GM18858 (cell line): Measurements from ENCODE around the gene INTS1.

Experiments used
- ATAC-seq: cut with Tn5 transposase; IDR thresholded peaks from one replicate; pipeline ENCODE4 v1.9.1; 2021; ENCODE audit not compliant: unreplicated experiment

Gene INTS1

DNA sequence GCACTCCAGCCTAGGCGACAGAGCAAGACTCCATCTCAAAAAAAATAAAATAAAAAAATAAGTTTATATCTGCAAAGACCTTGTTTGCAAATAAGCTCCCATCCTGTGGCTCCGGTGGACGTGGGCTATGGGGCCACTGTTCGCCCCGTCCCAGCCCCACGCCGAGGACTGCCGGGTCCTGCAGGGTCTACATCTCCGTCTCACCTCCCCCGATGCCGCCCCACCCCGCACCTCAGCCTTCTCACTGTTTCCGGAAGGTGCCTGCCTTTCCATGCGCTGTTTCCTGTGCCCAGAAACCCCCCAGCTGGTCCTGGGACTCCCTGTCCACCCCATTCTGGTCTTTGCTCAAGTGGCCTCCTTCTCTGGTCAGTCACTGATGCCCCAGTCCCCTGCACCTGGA lies 5.0 kb upstream of the INTS1 start:
- no peak for ATAC-seq

DNA sequence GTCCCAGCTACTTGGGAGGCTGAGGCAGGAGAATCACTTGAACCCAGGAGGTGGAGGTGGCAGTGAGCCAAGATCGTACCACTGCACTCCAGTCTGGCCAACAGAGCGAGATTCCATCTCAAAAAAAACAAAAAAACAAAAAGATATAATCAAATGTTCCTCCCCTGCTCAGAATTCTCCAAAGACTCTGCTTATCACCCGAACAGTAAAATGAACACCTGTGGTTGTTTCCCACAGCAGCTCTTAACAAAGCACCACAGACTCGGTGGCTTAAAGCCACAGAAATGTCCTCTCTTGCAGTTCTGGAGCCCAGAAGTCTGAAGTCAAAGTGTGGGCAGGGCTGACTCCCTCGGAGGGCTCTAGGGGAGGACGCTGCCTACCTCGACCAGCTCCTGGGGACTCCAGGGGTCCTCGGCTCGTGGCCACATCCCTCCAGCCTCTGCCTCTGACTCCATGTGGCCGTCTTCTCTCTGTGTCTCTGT lies 4.1 kb upstream of the INTS1 start:
- ATAC-seq = no peak

DNA sequence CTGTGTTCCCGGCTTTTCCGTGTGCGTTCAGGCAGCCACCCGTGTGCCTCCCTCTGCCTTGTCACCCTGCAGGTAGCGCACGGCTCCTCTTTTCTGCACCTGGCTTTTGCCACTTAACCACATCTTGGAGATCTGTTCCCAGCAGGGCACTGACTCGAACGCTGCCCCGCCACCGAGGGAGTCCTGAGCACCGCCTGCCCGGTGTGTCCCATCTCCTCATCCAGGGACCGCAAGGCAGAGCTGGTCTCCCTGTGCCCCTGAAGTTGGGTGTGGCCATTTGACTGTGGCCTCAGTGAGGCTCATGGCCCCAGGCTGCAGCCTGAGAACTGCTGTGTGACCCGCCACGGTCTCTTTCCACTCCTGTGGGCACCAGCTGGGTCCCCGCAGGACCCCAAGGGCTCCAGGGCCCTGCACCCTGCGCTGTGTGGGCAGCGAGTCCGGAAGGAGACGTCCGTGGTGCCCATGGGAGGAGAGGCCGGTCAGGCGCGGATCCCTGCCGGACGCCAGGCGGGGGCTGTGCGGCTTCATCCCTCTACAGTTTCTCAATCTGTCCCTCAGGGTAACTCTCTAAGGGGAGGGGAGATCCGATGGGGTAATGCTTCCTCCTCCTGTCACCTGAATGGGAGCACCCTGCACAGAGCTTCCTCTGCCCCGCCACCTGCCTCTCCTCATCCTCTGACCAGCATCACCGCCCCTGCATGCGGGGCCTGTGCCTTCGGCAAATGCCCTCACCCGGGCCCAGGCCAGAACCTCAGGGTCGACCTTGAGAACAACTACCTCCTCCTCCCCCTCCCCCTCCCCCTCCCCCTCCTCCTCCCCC lies 1.8 kb upstream of the INTS1 start:
- ATAC-seq = no peak

DNA sequence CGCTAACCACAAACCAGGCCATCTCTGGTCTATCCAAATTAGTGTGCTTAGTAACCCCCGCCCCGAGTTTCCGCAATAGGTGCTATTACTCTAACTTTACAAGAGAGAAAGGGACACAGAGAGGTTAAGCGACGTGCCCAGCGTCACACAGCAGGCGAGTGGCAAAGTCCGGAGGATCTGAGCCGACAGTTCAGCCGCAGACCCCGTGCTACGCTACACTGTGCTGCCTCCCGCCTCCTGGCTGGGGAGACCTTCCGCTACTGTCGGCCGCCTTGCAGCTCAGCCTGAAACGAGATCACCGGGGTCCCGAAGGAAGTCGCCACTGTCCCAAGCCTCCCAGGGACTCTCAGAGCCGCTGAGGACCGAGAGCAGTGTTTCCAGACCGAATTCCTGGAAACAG lies 799 bp downstream of the INTS1 start:
- no peak for ATAC-seq

DNA sequence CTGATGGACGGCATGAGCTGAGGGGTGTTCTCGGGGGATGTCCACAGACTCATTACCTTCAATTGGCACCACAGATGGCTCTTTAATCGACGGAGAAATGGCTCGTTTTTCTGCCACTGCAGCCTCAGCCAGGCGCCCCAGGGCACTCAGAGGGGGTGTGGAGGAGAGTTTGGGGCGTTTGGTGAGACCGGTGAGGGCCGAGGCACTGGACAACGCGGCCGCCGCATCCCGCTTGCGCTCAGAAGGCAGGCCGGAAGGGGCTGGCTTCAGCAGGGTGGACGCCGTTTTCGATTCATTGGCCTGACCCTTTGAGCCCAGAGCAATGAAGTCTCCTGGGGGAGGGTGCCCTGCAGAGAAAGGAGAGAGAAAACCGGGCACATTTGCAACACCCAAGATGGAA lies 1.3 kb downstream of the INTS1 start:
- ATAC-seq = no peak

DNA sequence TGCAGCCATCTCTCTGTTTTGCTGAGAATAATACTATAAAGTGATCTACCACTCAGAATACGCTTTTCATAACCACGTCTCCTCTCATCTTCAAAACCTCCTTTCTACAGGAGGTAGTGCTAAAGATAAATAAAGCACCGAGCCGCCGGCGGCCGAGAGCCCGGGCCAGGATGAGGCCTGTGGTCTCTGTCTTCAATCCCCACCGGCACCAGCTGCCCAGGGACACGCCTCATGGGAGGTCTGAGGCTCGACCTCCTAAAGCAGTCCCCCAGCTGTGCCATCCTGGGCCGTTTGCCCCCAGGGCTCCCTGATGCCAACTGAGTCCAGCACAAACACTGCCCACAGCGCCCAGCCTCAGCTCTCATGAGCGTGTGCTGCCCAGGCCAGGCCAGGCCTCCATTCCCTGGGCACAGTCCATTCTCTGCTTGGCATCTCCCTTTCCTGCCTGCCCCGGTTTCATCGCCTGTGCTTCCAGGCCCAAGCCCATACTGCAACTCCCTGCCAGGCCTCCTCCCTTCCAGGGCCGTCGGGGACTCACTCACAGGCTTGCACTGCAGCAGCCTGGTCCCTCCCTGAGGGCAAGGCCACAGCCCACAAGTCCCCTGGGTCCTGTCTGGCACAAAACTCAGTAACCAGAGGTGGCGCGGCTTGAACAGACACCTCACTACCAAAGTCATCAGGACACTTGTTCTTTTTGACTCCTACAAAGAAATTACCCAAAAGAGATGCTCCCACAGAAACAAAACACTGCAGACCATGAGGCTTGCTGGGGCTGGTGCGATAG lies 2.5 kb downstream of the INTS1 start:
- ATAC-seq = no peak

DNA sequence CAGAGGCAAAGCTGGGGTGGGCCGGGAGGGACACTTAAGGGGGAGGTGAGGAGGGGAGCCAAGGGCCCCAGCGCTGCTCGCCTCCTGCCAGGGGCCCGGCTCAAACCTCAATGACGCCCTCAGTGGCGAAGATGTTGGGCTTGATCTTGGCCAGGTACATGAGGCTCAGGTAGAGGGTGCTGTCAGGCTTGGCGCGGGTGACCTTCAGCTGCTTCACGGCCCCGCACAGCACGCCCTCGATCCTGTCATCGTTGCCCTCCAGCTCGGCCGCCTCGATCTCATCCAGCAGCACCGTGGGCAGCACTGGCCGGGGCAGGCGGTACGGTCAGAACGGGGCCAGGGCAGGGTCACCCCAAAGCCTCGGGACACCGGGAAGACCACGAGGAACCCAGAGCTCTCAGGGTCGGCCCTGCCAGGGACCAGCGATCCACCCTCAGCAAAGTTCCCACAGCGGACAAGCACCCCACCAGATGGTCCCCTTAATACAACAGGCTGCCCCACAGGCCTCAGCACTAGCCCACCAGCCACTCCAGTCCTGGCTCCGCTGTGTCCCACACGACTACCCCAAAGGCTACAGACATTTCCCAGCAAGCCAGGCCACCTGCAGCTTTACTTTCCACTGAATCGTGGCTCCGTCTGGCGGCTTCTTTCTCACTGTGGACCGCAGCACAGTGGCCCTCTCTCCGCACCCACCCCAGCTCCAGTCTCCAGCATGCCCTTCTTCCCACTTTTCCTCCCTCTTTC lies 4.0 kb downstream of the INTS1 start:
- ATAC-seq = no peak

DNA sequence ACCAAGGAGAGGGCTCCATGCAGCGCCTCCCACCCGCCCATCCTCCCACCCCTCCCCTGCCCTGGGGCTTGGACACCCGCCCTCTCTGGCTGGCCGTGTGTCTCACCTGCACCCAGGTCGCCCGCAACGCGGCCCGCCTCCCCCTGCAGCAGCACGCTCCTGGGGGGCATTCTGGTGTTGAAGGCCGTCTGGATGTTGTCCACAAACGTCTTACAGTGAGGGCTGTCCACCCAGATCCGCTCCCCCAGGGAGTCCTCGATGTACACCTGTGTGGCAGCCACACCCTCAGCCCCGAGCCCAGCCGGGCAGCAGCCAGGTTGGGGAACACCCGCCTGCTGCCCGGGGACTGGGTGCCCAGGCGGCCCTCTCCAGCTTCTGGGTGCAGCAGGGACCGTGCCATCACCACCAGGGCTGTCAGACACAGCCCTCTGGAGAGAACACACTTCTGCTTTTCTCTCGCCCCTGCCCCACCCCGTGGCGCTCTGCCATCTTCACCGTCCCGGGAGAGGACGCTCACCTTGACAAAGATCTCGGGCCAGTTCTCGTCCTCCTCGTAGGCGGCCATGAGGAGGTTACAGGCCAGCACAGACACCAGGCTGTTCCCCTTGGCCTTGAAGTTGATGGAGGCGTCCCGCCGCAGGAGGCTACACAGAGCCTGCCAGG lies 4.7 kb downstream of the INTS1 start:
- no peak for ATAC-seq

DNA sequence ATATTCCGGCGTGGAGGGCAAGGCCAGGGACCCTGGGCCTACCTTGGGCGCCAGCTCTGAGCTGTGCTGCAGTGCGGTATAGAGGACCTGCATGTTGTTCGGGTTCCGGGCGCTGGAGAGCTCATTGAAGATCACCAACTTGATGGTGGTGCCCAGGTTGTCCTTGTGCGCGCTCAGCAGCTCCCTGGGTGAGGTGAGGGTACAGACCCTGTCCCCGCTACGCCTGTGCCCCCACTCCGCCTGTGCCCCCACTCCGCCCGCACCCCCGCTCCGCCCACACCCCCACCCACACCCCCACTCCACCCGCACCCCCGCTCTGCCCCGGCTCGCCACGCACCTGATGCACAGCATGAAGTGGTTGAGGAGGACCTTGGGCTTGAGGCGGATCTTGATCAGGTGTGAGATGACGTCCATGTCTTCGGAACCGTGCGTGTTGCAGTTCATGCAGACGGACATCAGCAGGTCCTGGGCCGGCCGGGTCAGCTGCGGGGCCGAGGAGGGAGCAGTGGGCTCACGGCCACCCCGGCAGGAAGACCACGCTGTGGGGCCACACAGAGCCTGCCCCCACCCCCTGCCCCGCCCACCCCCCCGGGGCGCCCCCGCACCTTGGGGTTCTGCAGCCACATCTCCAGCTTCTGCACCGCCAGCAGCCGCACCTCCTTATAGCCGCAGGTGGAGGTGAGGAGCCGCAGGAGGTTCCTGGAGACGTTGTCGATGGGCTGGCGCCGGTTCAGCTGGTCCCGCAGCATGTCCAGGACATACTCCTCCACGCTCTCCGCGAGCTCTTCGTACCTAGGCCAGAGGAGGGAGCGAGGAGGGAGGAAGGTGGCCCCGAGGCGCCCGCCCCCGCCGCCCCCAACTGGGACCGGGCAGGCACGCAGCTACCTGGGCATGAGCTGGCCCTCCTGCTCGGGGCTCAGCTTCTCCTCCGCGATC lies 5.6 kb downstream of the INTS1 start:
- ATAC-seq = no peak

DNA sequence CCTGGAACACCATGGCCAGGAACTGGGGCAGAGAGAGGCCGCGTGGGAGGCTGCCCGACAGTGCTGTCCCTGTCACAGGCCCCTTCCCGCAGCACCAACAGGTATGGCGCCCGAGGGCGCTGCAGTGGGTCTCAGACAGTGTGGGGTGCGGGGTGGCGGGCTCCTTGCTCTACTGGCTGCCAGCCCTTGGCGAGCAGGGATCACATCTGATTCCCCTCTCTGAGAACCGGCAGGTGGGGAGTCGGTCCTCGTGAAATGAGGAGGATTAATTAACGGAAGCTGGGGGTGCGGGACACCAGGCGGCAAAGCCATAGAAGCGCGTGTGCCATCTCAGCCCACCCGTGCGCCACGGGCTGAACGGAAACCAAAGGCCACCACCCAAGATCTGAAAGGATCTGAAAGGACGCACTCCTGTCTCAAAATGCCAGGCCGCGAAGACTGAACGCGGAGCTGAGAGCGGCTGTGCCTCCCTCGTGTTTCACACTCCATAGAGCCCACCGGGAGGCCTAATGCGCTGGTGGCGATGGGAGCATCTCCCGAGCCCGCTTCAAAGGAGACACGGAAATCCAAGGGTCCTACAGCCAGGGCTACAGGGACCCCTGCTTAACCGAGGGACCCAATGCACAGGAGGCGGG lies 6.8 kb downstream of the INTS1 start:
- ATAC-seq = no peak

DNA sequence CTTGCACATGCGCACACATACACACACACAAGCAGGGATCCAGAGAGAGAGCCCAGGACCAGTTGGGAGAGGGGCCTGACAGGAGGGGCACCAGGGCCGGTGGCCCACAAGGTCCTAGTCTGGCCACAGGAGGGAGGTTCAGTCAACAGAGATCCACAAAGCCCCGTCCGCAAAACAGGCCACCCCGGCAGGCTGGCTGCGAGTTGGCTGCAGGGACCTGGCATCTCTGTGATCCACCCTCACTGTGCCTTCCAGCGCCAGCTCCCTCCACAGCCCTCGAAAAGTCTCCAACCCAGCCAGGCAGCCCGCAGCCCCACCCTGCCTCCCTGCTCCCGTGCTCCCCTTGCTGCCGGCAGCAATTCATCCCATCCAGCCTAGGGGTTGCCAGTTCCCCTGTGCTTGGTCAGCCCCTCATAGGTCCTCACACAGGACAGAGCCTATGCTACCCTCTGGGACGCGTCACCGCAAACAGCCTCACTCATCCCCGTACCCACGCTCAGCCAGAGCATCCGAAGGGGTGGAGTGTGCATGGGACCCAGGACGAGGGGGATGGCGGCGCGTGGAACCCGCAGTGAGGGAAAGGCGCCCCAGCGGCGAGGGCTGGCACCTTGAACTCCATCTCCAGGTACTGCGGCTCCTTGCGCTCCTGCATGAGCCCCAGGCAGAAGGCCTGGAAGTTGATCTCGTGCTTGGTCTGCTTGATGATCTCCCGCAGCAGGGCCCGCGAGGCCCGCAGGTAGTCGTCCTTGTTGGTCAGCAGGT lies 7.5 kb downstream of the INTS1 start:
- no peak for ATAC-seq

DNA sequence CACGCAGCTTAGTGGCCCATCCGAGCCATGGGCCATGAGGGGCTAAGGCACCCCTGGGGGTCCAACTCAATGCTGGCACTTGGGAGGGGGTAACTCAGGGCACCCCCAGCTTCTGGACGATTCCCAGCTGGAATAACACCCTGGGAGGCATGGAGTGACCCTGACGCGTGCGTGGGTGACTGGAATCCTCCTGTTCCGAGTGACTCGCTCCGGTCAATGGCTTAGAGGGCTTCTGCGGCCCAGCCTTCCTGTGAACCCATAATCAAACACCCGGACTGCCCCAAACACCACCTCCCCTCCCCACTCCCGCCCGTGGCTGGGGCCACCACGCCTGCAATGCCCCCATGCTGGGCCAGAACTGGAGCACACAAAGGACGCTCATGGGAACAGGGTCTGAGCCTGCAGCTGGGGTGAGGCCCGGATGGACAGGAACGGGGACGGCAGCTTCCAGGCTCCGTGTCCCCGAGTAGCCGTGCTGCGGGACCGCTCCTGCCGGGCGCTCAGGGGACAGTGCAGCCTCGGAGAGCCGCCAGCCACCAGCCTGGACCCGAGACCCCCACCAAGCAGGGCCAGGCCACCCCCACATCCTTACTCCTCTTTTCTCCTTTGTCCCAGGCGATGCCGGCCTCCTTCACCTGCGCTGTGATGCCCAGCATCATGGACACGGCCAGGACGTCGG lies 8.5 kb downstream of the INTS1 start:
- no peak for ATAC-seq

DNA sequence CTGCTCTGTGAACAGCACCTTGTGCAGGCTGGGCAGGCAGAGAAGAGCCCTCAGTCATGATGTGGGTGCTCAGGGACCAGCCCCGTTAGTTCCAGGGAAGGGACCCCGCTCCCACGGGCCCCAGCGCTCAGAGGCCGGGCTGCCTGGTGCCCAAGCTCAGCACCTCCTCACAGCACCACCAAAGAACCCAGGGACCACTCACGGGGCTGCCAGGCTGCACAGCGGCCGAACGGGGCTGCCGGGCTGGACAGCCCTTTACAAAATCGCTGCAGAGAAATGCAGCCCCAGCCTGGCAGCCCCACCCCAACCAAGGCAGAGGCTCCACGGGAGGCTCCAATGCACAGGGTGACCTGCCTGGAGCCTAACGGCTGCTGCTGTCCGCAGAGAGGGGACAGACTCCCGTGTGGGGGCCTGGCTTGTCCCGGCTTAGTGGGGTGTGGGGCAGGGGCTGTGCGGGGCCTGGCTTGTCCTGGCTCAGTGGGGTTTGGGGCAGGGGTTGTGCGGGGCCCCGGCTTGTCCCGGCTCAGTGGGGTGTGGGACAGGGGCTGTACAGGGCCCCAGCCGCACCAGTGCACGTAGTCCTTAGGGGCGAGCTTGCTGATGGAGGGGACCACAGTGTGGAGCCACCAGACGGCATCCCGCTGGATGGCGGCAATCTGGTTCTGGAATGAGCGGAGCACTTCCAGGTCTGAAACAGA lies 9.2 kb downstream of the INTS1 start:
- ATAC-seq = no peak

DNA sequence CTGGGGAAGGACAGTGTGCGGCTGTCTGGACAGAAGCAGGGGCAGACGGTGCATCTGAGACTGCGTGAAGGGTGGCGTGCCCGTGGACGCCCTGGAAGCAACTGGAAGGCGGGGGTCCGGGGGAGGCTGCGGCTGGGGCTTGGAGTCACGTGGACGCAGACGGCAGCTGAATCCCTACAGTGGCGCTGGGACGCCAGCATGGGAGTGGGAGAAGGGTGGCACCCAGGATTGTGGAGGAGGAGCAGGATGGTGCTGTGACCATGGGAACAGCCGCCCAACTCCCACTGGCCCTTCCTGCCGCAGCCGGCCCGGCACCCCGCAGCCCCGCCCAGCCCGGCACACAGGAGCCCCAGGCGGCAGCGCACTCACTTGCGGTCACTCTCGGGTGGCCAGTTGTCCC lies 9.7 kb downstream of the INTS1 start:
- ATAC-seq = no peak

DNA sequence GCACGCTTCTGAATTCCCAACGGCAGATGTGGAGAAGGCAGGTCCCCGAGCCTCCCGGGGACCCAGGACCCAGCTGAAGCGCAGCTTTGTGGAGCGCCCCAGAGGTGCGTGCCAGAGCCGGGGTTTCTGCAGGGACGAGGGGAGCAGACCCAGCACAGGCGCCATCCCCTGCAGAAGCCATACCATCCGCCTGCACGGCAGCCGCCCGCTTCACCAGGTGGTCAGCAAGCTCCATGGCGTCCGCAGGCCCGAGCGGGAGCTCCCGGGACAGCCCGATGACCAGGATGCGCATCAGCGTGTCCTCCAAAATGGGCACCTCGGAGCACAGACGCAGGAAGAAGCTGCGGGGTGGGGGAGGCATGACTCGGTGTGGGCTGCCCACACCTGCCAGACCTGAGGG lies 10.6 kb downstream of the INTS1 start:
- ATAC-seq = no peak

DNA sequence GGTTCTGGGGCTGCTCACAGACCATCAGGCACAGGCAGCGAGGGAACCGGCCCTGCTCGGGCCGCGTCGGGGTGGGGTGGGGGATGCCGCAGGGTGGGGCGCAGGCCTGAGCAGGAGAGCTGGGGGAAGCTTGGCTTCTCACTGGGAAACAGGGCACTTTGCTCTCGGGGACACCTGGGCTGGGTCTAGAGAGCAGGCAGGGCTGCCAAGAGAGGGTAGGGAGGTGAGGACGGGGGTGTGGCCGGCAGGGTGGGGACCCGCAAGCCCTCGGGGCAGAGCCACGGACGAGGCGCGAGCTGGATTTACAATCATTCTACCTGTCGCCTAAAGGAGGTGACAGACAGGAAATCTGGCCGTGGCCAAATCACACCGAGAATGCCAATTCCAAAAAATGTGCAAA lies 11.1 kb downstream of the INTS1 start:
- no peak for ATAC-seq

DNA sequence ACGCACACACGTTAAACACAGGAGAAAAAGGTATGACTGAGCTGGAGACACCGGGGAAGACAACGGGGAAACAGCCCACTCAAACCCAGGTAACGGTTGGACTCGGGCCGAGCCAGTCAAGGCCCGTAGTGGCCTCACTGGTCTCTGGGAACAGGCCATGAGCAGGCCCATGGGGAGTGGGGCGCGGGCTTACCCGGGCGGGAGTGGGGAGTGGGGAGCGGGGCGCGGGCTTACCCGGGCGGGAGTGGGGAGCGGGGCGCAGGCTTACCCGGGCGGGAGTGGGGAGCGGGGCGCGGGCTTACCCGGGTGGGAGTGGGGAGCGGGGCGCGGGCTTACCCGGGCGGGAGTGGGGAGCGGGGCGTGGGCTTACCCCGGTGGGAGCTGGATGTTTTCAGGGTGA lies 11.5 kb downstream of the INTS1 start:
- no peak for ATAC-seq

DNA sequence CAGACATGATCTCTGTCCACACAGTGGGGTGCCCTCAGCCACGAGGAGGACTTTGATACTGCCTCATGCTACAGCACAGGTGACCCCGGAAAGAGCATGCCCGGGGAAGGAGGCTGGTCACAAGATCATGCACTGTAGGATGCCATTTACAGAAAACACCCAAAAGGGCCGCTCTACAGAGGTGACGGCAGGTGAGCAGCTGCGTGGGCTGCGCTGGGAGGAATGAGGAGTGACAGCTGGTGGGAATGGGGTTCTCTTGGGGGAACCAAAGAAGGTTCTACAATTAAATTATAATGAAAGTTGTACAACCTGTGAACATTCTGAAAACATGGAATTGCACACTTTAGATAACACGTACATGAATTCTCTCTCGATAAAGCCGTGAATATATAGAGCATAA lies 12.0 kb downstream of the INTS1 start:
- ATAC-seq = no peak
